Caco-2 (cell line): ENCODE data around the gene TCP1. TPM values are rescaled to one million over a fixed set of nuclear protein-coding genes. Genes with fewer than 3 reads are reported as not detected.

Source experiments
- BruUV-seq: library from RNA; stranded (reverse); fragments of 400-500 nt; replicated peaks from 2 replicates; lab custom pipeline; 2021; lab: Mats Ljungman, UMichigan
- CTCF ChIA-PET: fragments of 300-600 bp; sonication (Branson Sonifier 250); formaldehyde crosslinking; loops from one replicate; lab custom pipeline; 2022; ENCODE audit warnings: antibody characterized with exemption; lab: Charles Lee
- POLR2A ChIA-PET: fragments of 300-600 bp; sonication (Branson Sonifier 250); formaldehyde crosslinking; loops from one replicate; lab custom pipeline; 2022; ENCODE audit warnings: antibody characterized with exemption; lab: Charles Lee
- DNase-seq, 2 experiments: peaks; one replicate each; pipeline versions ENCODE4 v3.0.0 to v3.0.0-alpha.2; 2020 to 2022
- H3K27me3 ChIP-seq: replicated peaks from 2 replicates; pipeline ENCODE4 v1.6.0; 2011; ENCODE audit warnings: low read length; ENCODE audit not compliant: control insufficient read depth, insufficient read depth
- H3K36me3 ChIP-seq: 2 replicates; pipeline ENCODE4 v1.5.1; 2011; ENCODE audit warnings: low read length; ENCODE audit not compliant: control insufficient read depth, insufficient read depth
- H3K4me1 ChIP-seq: fragments of 250-450 bp; sonication (Bioruptor Pico); 2 replicates; pipeline ENCODE4 v1.5.1; 2020; ENCODE audit warnings: mild to moderate bottlenecking
- H3K4me3 ChIP-seq: 2 replicates; pipeline ENCODE4 v1.5.1; 2011; ENCODE audit warnings: low read depth, mild to moderate bottlenecking, control low read depth, low read length
- H3K9me3 ChIP-seq: fragments of 250-450 bp; sonication (Bioruptor Pico); 2 replicates; pipeline ENCODE4 v1.5.1; 2020; ENCODE audit warnings: mild to moderate bottlenecking, moderate library complexity
- H3K27ac Mint-ChIP-seq: one replicate; pipeline ENCODE4 v1.8.0; 2022; ENCODE audit warnings: mixed read lengths; ENCODE audit not compliant: unreplicated experiment
- H3K27me3 Mint-ChIP-seq: one replicate; pipeline ENCODE4 v1.8.0; 2022; ENCODE audit warnings: mixed read lengths; ENCODE audit not compliant: insufficient read depth, unreplicated experiment
- H3K36me3 Mint-ChIP-seq: one replicate; pipeline ENCODE4 v1.8.0; 2022; ENCODE audit warnings: mild to moderate bottlenecking, mixed read lengths; ENCODE audit not compliant: insufficient read depth, unreplicated experiment
- H3K4me1 Mint-ChIP-seq: one replicate; pipeline ENCODE4 v1.8.0; 2022; ENCODE audit warnings: low read depth, mixed read lengths; ENCODE audit not compliant: unreplicated experiment
- H3K4me3 Mint-ChIP-seq: one replicate; pipeline ENCODE4 v1.8.0; 2022; ENCODE audit warnings: mild to moderate bottlenecking, moderate library complexity, mixed read lengths; ENCODE audit not compliant: unreplicated experiment
- H3K9me3 Mint-ChIP-seq: one replicate; pipeline ENCODE4 v1.8.0; 2022; ENCODE audit warnings: mixed read lengths; ENCODE audit not compliant: unreplicated experiment
- CTCF ChIP-seq, 2 experiments: fragments of 200-600 bp in 1 of 2; IDR thresholded peaks; 1 replicate in 1 of 2; 2 replicates in 1 of 2; pipeline versions ENCODE4 v1.5.1 to v1.8.0; 2011 to 2022; ENCODE audit warnings: antibody characterized with exemption in 1 of 2, control low read depth in 1 of 2, inconsistent platforms in 1 of 2, low read depth in 1 of 2, low read length in 1 of 2, mild to moderate bottlenecking in 1 of 2, moderate library complexity in 1 of 2; ENCODE audit not compliant: insufficient read depth in 1 of 2, severe bottlenecking in 1 of 2, unreplicated experiment in 1 of 2
- intact Hi-C: fragments of 100-400 bp; cut with micrococcal nuclease; formaldehyde crosslinking; loops from one replicate; pipeline ENCODE4 v1.10.0; 2022; ENCODE audit not compliant: unreplicated experiment
- total RNA-seq: library from RNA; stranded (reverse); gene quantifications from 2 replicates; pipeline ENCODE4 v1.2.3, GENCODE V29; 2022

Gene TCP1
- total RNA-seq, 1 experiment from 2014 or later: 286 TPM

DNA sequence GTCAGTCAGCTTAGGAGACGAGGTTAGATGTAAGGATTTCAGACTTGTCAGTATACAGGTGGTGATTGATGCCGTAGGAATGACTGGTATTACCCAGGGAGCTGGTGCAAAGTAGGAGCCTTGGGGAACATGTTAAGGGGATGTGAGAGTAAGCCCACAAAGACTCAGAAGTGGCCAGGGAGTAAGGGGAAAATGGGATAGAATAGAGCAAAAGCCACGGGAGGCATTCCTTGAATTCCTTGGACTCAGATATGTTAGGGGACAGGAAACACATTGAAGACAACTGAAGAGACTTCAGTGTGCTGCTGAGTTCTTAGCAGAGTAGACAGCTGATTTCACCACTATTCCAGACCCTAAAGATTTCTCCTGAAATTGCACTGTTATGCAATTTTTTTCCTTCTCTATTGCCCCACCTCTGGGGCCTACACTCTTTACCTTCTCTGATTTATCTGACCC, 28.8 kb downstream of the TCP1 start:
- POLR2A ChIA-PET: interaction anchor here (0.6 to 1.8 kb wide), 4 partner anchors 29 to 67 kb away, joined by 3 to 5 read pairs (median 4); partner anchors contain the start of gene SOD2
- H3K36me3 ChIP-seq: peaks cover 4% of the 10 kb centered on the region; the same call in 1 of the 2 replicates

GRCh38 chr6:159759645-159760044, 29.8 kb downstream of the TCP1 start:
- ChIA-PET CTCF (no interaction called here), POLR2A (interaction anchor here (0.6 to 1.0 kb wide), 4 partner anchors 24 to 1671 kb away, joined by 3 to 8 read pairs (median 6); partner anchors contain the start of gene WTAP)
- Histone ChIP-seq H3K4me1 (peaks cover 16% of the 10 kb centered on the region), H3K9me3 (no peaks in the 10 kb centered on the region), H3K36me3 (peaks cover 4% of the 10 kb centered on the region; the same call in 1 of the 2 replicates), H3K4me3 (no peak overlapping the region), H3K27me3 (no peaks in the 10 kb centered on the region)
- intact Hi-C loops: no loop called here
- no peak for TF ChIP-seq CTCF (IDR thresholded peaks at IDR 0.05; ENCODE audit: insufficient read depth in 1 of 2, low read depth in 1 of 2, low read length in 1 of 2, severe bottlenecking in 1 of 2, unreplicated experiment in 1 of 2)
- Mint-ChIP-seq H3K4me1 (peaks cover 37% of the 10 kb centered on the region), H3K27me3 (no peaks in the 10 kb centered on the region), H3K27ac (peak overlapping the region; percentile 24), H3K4me3 (peak overlapping the region; percentile 39), H3K36me3 (peaks cover 92% of the 10 kb centered on the region), H3K9me3 (no peaks in the 10 kb centered on the region)
- DNase-seq: no peak
- no TSS peak for BruUV-seq

More for the DNA sequence above, 28.8 kb downstream of the TCP1 start:
- Histone ChIP-seq H3K4me1 (peaks cover 16% of the 10 kb centered on the region), H3K27me3 (no peaks in the 10 kb centered on the region), H3K9me3 (no peaks in the 10 kb centered on the region), H3K4me3 (peak overlapping the region; percentile 84)
- TF ChIP-seq CTCF (IDR thresholded peaks at IDR 0.05; ENCODE audit: insufficient read depth in 1 of 2, low read depth in 1 of 2, low read length in 1 of 2, severe bottlenecking in 1 of 2, unreplicated experiment in 1 of 2): no peak
- BruUV-seq: no TSS peak
- Mint-ChIP-seq H3K27me3 (no peaks in the 10 kb centered on the region), H3K36me3 (peaks cover 92% of the 10 kb centered on the region), H3K4me3 (peak overlapping the region; percentile 82), H3K4me1 (peaks cover 37% of the 10 kb centered on the region), H3K9me3 (no peaks in the 10 kb centered on the region), H3K27ac (peak overlapping the region; percentile 98)
- DNase-seq: peak in 1 of 2 experiments; percentile 28
- intact Hi-C loops: no loop called here
- CTCF ChIA-PET: no interaction called here

GRCh38 chr6:159758031-159759001, 31.1 kb downstream of the TCP1 start:
- peaks cover 37% of the 10 kb centered on the region for H3K4me1 Mint-ChIP-seq
- H3K4me3 ChIP-seq: no peak overlapping the region
- ChIA-PET POLR2A (interaction anchor here (0.5 kb wide), 2 partner anchors 31 to 32 kb away, joined by 3 read pairs; partner anchors contain the start of gene WTAP), CTCF (interaction anchor here (0.6 kb wide), 3 partner anchors 58 to 506 kb away, joined by 3 to 8 read pairs (median 4); no protein-coding TSS in a partner anchor)
- H3K36me3 Mint-ChIP-seq: peaks cover 95% of the 10 kb centered on the region
- peaks cover 16% of the 10 kb centered on the region for H3K4me1 ChIP-seq
- H3K9me3 ChIP-seq: no peaks in the 10 kb centered on the region
- H3K9me3 Mint-ChIP-seq: no peaks in the 10 kb centered on the region
- no peaks in the 10 kb centered on the region for H3K27me3 ChIP-seq
- intact Hi-C loops: no loop called here
- peaks cover 4% of the 10 kb centered on the region; the same call in 1 of the 2 replicates for H3K36me3 ChIP-seq
- H3K27ac Mint-ChIP-seq: peak overlapping the region; percentile 22
- no TSS peak for BruUV-seq
- peak in 1 of 2 experiments; percentile 30 for DNase-seq
- H3K4me3 Mint-ChIP-seq: no peak overlapping the region
- H3K27me3 Mint-ChIP-seq: no peaks in the 10 kb centered on the region
- TF ChIP-seq CTCF (IDR thresholded peaks at IDR 0.05; ENCODE audit: insufficient read depth in 1 of 2, low read depth in 1 of 2, low read length in 1 of 2, severe bottlenecking in 1 of 2, unreplicated experiment in 1 of 2): no peak
